Neutrophil (primary cell): ENCODE data around the gene PLCL1.

ENCODE experiments used
- H3K27ac ChIP-seq: fragments of 200-600 bp; sonication (generic); 2 replicates; pipeline ENCODE4 v1.5.1; 2016; ENCODE audit warnings: mild to moderate bottlenecking, moderate library complexity
- H3K27me3 ChIP-seq: fragments of 200-600 bp; sonication (generic); 2 replicates; pipeline ENCODE4 v1.6.0; 2016; ENCODE audit warnings: mild to moderate bottlenecking
- H3K36me3 ChIP-seq: fragments of 200-600 bp; sonication (generic); 2 replicates; pipeline ENCODE4 v1.5.1; 2017
- H3K4me1 ChIP-seq, 2 experiments: fragments of 200-600 bp in 1 of 2; sonication (generic) in 1 of 2; 1 replicate in 1 of 2; 2 replicates in 1 of 2; pipeline versions ENCODE4 v1.5.1 to v1.6.1; 2013 to 2016; ENCODE audit warnings: low read depth in 1 of 2, low read length in 1 of 2, mild to moderate bottlenecking in 1 of 2, moderate library complexity in 1 of 2; ENCODE audit not compliant: control insufficient read depth in 1 of 2, insufficient read depth in 1 of 2
- H3K4me3 ChIP-seq, 2 experiments: fragments of 200-600 bp in 1 of 2; sonication (generic) in 1 of 2; 1 replicate in 1 of 2; 2 replicates in 1 of 2; pipeline ENCODE4 v1.5.1; 2013 to 2016; ENCODE audit warnings: low read depth in 1 of 2, low read length in 1 of 2, mild to moderate bottlenecking in 1 of 2, moderate library complexity in 1 of 2
- H3K9me3 ChIP-seq: fragments of 200-600 bp; sonication (generic); 2 replicates; pipeline ENCODE4 v1.5.1; 2016
- TF ChIP-seq, protein P1 (sequence below): fragments of 200-600 bp; sonication (generic); IDR thresholded peaks from 2 replicates; pipeline ENCODE4 v1.5.1; 2016; ENCODE audit warnings: antibody characterized with exemption

The PLCL1 gene

GRCh38 chr2:197937814-197938213 lies 133.4 kb downstream of the PLCL1 start:
- Histone ChIP-seq H3K4me3 (no peak overlapping the region), H3K4me1 (no peaks in the 10 kb centered on the region), H3K9me3 (no peaks in the 10 kb centered on the region), H3K27me3 (peaks cover 14% of the 10 kb centered on the region), H3K27ac (no peak overlapping the region), H3K36me3 (no peaks in the 10 kb centered on the region)
- TF ChIP-seq, protein P1, sequence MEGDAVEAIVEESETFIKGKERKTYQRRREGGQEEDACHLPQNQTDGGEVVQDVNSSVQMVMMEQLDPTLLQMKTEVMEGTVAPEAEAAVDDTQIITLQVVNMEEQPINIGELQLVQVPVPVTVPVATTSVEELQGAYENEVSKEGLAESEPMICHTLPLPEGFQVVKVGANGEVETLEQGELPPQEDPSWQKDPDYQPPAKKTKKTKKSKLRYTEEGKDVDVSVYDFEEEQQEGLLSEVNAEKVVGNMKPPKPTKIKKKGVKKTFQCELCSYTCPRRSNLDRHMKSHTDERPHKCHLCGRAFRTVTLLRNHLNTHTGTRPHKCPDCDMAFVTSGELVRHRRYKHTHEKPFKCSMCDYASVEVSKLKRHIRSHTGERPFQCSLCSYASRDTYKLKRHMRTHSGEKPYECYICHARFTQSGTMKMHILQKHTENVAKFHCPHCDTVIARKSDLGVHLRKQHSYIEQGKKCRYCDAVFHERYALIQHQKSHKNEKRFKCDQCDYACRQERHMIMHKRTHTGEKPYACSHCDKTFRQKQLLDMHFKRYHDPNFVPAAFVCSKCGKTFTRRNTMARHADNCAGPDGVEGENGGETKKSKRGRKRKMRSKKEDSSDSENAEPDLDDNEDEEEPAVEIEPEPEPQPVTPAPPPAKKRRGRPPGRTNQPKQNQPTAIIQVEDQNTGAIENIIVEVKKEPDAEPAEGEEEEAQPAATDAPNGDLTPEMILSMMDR: no peak

DNA sequence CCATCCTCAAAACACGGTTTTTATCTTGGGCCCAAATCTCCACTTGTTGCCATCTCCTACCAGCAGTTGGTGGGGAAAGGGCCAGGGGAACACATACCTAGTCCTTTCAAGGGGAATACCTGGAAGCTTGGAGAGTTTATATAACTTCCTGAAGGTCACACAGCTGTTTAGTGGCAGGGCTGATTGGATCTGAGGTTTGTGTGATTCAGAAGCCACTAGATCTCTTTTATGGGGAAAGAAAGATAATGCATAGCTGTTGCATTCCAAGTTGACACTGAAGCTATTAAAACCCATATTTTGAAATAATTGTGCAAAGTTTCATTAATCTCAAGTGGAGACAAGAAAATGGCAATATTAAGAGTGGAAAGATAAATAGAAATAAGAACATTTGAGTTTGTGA lies 134.2 kb downstream of the PLCL1 start:
- Histone ChIP-seq H3K4me1 (no peaks in the 10 kb centered on the region), H3K27ac (no peak overlapping the region), H3K4me3 (no peak overlapping the region), H3K36me3 (no peaks in the 10 kb centered on the region), H3K27me3 (peaks cover 14% of the 10 kb centered on the region), H3K9me3 (no peaks in the 10 kb centered on the region)
- TF ChIP-seq, protein P1: no peak

- H3K4me1 ChIP-seq: no peaks in the 10 kb centered on the region
- TF ChIP-seq, protein P1: no peak
- no peak overlapping the region for H3K4me3 ChIP-seq
- no peaks in the 10 kb centered on the region for H3K36me3 ChIP-seq
- H3K9me3 ChIP-seq: no peaks in the 10 kb centered on the region
- no peak overlapping the region for H3K27ac ChIP-seq
- peaks cover 20% of the 10 kb centered on the region for H3K27me3 ChIP-seq
Observed at GRCh38 chr2:197939787-197940186, 135.4 kb downstream of the PLCL1 start.

GRCh38 chr2:197940382-197940781 lies 136.0 kb downstream of the PLCL1 start:
- TF ChIP-seq, protein P1: no peak
- Histone ChIP-seq H3K4me3 (no peak overlapping the region), H3K9me3 (no peaks in the 10 kb centered on the region), H3K27me3 (peaks cover 23% of the 10 kb centered on the region), H3K36me3 (no peaks in the 10 kb centered on the region), H3K4me1 (no peaks in the 10 kb centered on the region), H3K27ac (no peak overlapping the region)

- peaks cover 23% of the 10 kb centered on the region for H3K27me3 ChIP-seq
- TF ChIP-seq, protein P1: no peak
- H3K36me3 ChIP-seq: no peaks in the 10 kb centered on the region
- no peaks in the 10 kb centered on the region for H3K9me3 ChIP-seq
- H3K4me3 ChIP-seq: no peak overlapping the region
- H3K4me1 ChIP-seq: no peaks in the 10 kb centered on the region
- H3K27ac ChIP-seq: no peak overlapping the region
Observed at GRCh38 chr2:197941715-197942114, 137.3 kb downstream of the PLCL1 start.

DNA sequence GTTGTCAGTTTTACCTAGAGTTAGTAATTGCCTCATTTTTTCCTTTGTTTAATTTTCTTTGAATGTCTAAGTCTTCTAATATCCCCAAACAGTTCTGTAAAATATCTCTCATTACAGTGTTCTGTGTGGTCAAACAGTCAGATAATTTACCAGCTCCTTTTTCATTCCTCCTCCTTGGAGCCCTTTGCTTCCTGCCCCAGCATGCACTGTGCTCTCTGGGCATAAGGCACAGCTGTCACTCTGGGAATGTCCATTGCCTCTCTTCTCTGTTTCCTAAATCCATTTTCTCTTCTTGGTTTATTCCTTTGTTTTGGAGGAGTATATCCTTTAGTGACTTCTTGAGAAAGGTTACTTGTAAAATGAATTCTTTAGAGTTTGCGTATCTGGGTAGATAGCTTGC lies 139.3 kb downstream of the PLCL1 start:
- Histone ChIP-seq H3K27me3 (peaks cover 28% of the 10 kb centered on the region), H3K9me3 (no peaks in the 10 kb centered on the region), H3K27ac (no peak overlapping the region), H3K4me1 (no peaks in the 10 kb centered on the region), H3K4me3 (no peak overlapping the region), H3K36me3 (no peaks in the 10 kb centered on the region)
- TF ChIP-seq, protein P1: no peak
